DMS79 treated with DMSO at 0.1 percent for 48 hours (cell line): ENCODE measurements around the gene COPA.
"Not testable (repeated sequence)": the region's sequence is repeated elsewhere in the genome, so short reads cannot be mapped to it uniquely, and the experiment has no call there.

Experiments used
- DNase-seq: peaks from one replicate; lab custom pipeline; 2025; lab: John Stamatoyannopoulos, UW

The COPA gene

DNA sequence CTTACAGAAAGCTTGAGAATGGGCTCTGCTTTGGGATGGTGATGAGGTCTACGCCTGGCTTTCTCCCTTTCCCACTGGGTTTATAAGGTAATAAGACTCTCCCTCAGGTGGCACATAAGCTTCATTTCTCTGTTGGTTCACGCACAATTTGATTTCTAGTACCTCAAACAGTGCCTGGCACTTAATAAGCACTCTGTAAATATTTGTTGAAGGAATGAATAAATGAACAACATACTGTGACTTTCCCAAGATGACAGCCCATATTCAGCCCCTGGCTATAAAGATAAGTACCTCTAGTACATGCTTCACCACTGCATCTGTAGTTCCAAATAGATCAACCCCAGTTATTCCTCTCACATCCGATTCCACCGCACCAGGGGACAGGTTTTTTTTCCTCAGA lies 17.8 kb downstream of the COPA start:
- DNase-seq = peak; percentile 99

DNA sequence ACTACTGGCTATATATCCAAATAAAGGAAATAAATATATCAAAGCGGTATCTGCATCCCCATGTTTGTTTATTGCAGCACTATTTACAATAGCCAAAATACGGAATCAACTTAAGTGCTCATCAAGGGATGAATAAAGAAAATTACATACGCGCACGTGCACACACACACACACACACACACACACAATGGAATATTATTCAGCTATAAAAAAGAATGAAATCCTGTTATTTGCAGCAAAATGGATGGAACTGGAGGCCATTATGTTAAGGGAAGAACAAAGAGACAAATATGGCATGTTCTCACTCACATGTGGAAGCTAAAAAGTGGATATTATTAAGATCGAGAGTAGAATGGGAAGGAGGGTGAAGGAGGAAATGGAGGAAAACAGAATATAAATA lies 20.2 kb downstream of the COPA start:
- no peak for DNase-seq

DNA sequence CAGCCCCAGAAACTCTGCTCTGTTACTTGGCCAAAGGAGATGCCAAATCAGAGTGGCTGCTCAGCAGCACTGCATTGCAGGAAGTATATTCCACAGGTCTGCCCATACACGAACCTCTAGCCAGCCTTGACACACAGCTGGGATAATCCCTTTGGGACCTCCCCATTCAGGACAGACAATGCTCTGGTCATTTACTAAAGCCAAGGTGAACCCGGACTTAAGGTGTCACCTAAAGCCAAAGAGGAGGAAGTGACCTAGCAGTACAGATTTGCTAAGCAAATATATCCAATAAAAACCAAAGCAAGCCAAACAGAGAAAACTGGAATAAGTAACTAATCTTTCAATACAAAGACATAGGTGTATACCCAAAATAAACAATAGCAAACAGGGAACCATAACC lies 27.7 kb downstream of the COPA start:
- no peak for DNase-seq

DNA sequence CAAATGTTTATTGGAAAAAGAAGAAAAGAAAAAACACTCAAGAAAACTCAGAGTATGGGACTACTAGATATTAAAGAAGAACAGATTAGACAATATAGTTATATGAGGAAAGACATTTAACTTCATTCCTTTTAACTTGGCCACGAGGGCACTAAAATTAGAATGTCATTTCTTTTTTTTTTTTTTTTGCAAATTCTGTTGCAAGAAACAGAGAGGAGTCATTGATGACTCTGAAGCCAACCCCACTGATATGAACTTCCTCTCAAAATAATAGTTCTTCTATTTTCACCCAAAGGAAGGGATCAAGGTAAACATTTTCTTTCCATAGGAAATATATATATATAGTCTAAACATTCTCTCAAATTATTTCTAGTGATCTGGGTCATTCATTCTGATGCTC lies 33.5 kb downstream of the COPA start:
- no peak for DNase-seq

DNA sequence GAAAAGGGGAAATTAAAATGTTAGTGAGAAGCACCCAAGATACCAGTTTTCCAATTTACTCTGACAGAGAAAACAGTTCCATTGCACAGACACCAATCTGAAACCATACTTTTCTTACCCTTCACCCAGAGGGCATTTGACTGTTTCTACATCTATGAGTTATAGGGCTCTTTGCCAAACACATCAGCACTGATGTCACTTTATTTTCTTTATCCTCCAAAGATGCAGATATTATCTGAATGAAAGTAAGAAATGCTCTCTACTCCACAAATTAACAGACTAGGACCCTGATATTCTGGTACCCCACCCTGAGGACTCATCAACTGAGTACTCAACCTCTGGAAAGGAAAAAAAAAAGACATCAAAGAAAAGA lies 33.9 kb downstream of the COPA start:
- no peak for DNase-seq

DNA sequence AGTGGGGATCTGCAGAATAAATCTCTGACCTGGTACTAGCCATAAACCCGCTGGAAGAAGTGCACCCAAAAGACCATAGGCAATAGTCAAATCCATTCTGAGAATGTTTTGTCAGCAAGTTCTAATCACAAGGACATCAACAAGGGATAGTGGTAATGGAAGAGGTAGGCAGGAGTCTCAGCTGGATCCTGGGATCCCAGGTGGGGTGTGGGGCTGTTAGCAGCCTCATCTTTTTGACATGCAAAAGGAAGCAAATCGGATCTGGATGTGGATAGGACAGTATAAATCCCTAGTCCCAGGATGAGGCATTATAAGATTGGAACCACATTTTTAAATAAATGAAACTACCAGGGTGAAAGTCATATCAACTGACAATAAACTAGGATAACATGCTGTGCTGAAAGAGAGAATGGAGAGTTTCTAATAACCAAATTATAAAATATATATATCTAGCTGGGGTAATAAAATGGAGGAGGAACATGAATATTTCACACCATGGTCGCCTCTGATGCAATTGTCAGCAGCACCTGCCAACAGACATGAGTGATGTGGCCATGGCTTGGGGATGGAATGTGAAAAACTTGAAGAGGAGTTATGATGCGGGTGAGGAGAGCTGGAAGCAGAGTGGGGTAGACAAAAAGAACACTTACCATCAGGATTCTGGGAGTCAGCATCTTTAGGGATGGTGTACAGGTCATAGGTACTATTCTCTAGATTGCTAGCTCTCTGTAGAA lies 34.4 kb downstream of the COPA start:
- no peak for DNase-seq

DNA sequence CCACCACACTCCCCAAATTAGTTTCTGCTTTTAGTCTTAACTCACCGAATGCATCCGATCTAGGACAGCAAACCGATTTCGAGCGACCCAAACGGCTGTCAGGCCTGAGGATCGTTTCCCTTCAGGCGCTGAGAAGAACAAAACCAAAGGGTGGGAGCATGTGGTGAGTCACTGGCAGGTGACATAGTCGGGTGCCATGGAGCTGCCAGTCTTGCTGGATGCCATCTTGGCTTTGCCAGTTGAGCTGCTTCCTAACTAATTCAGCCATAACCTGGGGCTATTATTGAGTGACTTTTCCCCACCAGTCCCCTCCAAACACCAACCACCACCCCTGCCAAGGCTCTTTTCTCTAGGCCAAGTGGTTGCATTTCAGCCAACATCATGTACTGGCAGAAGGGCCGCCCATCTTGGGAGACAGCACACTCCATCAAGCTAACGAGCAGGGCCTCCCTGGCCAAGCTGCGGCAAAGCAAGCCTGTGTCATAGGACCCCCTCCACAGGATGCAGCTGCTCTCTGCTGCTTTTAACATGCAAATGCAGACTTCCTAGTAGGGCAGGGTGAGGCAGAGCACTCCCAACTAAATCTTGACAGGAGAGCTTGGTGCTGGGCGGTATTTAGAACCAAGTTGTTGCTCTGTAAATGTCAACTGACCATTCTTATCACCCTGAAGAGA lies 35.8 kb downstream of the COPA start:
- no peak for DNase-seq

DNA sequence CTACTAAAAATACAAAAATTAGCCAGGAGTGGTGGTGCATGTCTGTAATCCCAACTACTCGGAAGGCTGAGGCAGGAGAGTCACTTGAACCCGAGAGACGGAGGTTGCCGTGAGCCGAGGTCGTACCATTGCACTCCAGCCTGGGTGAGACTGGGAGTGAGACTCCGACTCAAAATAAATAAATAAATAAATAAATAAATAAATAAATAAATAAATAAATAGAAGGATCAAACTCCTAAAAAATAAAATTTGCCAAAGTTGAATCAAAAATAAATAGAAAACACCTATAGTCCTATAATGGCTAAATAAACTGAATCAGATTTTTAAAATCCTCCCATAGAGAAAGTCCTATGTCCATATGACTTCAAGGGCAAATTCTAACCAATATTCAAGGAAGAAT lies 42.9 kb downstream of the COPA start:
- no peak for DNase-seq

DNA sequence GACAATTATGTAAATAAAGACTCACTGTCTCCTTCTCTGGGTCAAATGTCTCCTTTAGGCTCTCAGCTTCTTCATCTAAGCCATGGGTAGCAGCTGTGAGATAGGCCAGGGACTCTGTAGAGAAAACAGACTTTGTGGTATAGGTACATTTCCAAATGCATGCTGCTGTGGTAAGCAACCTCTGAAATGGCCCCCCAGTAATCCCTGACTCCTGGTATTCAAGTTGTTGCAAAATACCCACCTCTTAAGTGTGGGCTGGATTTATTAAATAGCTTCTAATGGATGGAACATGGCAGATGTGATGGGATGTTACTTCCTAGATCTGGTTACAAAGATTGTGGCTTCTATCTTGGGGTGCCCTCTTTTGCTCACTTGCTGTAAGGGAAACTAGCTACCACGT lies 47.0 kb downstream of the COPA start:
- DNase-seq = no peak

DNA sequence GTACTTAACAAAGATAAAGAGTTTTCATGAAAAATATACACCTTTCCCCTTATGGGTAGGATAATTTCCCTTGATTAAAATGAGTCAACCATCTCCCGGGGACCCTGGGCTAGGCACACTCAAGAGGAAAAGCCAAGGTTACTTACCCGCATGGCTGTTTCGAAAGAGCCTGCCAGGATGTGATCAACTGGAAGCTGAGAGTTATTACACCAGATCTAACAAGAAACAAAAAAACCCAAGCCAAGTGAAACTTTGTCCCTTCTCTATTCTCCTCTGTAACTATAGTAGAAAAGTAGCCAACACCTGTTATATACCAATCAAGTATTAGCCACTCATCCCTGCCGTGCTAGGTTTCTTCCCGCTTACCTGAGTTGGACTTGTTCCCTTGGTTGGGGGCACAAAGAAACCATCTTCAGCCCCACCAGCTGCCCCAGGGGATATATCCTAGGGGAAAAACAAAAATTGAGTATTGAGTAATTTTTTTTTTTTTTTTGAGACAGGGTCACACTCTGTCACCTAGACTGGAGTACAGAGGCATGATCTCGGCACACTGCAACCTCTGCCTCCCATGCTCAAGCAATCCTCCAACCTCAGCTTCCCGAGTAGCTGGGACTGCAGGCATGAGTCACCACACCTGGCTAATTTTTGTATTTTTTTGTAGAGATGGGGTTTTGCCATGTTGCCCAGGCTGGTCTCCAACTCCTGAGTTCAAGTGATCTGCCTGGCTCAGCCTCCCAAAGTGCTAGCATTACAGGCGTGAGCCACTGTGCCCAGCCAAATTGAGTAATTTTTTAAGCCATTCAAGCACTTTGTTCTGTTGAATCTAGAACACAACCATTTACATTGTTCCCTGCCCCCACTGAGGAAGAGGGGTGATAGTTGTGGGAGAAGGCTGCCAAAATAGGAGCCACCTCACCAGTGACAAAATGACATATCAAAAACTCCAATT lies 49.8 kb downstream of the COPA start:
- DNase-seq = no peak

DNA sequence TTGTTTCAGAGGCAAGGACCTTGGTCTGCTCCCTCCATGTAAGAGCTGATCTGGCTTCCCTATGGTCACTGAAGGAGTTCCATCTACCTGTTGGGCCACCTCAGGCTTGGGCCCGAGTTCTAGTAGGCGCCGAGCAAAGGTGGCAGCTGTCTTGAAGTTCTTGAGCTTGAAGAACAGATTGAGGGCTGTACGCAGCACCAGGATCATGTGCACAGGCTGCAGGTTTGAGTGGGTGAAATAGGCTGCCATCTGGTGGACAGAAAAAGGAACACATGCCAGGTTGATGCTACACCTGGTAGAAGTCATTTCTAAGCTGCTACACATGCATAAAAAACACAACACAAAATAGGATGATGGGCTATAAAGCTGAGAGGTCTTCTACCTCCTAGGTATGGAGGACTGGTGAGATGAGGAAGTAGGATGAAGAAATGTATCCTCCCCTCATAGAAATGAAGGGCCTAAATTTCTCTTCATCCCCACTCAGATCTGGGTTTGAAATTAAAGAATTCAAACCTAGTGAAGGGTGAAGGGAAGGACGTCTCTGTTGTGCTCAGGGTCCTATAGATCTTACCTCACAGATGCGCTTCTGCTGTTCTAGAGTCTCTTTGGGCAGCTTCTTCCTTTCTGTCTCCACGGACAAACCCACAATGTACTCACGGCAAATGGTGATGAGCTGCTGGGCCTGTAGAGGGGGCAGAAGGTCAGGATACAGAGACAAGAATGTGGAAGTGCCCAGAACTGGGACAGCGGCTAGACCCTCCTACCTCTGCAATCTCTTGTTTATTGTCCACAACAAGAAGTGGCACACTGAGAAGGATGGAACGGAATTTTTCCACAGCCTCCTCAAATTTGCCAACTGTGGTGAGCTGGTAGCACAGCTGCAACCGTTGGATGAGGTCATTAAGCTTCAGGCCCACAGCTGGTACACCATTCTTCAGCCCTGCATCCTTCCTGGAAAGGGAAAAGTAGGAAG lies 51.5 kb downstream of the COPA start:
- DNase-seq = peak; percentile 55

DNA sequence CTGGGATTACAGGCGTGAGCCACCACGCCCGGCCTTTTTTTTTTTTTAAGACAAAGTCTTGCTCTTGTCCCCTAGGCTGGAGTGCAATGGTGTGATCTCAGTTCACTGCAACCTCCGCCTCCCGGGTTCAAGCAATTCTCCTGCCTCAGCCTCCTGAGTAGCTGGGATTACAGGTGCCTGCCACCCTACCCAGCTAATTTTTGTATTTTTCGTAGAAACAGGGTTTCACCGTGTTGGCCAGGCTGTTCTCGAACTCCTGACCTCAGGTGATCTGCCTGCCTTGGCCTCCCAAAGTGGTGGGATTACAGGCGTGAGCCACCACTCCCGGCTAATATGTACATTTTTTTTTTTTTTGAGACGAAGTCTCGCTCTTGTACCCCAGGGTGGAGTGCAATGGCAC lies 55.3 kb downstream of the COPA start:
- not testable (repeated sequence) for DNase-seq

DNA sequence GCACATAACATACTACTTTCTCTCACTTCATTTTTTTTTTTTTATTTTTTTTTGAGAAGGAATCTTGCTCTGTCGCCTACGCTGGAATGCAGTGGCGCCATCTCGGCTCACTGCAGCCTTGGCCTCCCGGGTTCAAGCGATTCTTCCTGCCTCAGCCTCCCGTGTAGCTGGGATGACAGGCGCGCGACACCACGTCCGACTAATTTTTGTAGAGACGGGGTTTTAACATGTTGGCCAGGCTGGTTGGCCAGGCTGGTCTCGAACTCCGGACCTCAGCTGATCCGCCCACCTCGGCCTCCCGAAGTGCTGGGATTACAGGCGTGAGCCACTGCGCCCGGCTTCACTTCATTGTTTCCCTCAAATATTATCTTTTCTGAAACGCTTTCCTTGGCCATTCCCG lies 57.5 kb downstream of the COPA start:
- DNase-seq = no peak

DNA sequence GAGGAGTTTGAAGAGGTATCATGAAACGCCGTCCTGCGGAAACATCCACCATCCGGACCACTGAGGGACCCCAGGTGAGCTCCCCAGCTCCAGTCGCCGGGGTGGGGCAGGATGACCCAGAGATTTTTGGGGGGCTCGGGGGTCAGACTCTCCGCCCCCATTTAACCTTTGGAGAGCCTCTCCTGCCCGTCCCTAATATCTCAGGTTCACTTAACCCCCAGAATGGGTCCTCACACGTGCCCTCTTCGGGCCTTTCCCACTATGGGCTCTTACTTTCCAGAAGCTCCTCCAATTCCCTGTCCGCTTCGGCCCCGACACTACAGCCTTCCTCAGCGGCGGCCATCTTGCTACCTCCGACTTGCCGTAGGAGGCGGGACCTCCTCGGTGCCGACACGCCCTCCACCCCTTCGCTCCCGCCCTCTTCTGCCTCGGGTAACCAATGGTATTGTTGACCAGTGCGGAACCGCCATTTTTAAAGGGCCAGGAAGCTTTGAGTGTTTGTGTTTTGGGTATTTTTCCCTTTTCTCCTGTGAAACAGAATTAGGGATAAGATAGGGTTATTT lies 58.2 kb downstream of the COPA start, which contains the start of gene PEX19:
Gene PEX19 (minus strand): TSS at position 352 of the 563 bp plus-strand sequence. CDS start 9 bp downstream, at position 343.
- DNase-seq = peak; percentile 90

DNA sequence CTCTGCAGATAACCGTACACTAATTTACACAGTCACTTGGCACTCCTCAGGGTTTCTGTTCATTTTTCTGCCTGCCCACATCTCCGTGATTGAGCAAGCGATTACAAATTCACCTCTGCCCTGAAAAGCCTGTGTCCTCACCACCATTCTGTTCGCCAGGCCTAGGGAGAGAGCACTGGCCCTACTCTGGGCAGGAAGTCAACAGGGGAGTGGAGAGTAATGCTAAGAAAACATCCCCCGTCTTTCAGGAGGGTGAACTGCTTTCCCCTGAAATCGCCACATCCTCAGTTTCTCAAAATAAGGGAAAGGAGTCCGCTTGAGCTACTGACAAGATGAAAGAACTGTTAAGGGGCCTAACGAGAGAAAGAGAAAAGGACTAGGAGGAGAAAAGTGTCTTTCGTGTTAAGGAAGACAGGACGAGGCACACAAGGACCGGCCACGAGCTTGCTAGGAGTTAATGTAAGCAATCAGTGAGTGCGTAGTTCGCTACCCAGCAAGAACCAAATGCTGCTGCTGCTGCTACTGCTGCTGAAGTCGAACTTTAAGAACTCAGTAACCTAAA lies 58.7 kb downstream of the COPA start:
- peak; percentile 21 for DNase-seq

DNA sequence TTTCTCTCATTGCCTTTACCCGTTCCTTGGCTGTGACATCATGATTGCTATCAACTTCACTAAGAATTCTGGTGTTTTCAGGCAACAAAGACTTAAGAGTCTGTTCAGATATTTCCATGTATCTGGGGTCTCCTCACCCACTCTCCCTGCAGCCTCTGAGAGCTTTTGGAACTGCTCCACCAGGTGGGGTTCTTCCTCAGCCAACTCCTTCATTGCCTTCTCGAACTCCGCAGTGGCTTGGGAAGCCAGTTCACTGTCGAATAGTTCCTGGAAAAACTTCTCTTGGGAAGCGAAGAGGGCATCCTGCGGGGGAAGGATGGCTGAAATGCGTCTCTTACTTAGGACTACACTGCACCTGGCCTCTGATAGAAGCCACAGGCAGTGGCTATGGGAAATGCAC lies 60.2 kb downstream of the COPA start:
- DNase-seq = no peak

DNA sequence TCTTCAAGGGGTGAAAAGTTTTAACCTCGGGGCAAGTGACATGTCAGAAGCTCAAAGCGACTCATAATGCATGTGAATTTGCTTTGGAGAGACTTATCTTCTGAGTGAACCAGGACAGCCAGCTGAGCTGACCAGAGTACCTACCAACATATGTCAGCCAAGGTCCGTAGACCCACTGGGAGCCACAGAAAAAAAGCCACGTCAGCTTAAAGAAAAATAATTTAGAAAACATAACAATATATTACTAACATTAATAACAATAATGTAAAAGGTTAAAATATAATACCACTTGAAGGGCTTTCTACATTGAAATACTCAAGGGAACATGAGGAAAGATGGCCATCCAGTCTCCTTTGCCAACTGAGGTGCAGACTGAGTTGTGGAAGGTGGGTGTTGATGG lies 65.1 kb downstream of the COPA start:
- DNase-seq = no peak

DNA sequence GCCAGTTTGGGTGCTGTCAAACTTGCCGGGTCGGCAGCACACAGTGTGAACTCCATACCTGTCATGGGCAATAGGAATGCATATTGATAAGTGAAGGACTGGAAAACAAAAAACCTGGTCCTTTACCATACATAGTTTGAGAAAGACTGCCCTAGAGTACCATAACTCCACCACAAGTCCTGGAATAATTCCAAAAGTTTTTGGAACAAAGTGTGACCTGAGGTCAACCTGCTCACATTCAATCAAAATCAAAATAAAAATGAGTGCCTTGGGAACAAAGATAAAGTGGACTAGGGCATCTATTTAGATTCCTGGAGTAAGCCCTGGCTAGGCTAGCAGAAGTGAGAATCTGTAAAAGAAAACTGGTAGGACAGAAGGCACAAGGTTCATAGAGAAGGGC lies 65.7 kb downstream of the COPA start:
- no peak for DNase-seq

DNA sequence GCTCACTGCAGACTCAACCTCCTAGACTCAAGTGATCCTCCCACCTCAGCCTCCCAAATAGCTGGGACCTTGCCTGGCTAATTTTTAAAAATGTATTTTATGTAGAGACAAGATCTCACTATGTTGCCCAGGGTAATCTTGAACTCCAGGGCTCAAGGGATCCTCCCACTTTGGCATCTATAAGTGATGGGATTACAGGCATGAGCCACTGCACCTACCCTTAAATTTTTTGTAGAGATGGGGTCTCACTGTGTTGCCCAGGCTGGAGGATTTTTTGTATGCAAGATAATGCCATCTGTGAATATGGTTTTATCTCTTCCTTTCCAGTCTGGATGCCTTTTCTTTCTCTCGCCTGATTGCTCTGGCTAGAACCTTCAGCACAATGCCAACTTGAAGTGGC lies 72.0 kb downstream of the COPA start:
- no peak for DNase-seq

DNA sequence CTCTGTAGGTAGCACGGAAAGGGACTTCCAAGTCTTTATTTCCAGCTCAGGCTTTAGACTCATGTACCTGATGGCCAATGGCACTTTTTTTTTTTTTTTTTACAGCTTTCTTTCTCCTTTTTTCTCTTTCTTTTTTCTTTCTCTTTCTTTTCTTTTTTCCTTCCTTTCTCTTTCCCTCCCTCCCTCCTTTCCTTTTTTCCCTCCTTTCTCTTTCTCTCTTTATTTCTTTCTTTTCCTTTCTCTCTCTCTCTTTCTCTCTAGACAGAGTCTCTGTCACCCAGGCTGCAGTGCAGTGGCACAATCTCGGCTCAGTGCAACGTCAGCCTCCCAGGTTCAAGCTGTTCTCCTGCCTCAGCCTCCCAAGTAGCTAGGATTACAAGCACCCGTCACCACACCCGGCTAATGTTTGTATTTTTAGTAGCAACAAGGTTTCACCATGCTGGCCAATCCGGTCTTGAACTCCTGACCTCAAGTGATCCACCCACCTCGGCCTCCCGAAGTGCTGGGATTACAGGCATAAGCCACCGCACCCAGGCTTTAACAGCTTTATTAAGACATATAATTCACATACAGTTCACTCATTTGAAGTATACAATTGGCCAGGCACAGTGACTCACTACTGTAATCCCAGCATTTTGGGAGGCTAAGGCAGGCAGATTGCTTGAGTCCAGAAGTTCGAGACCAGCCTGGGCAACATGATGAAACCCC lies 75.6 kb downstream of the COPA start:
- no peak for DNase-seq
